ENCODE data around the gene COCH. TPM values are rescaled to one million over a fixed set of nuclear protein-coding genes. Genes with fewer than 3 reads are reported as not detected.
"Not testable (repeated sequence)": the region's sequence is repeated elsewhere in the genome, so short reads cannot be mapped to it uniquely, and the experiment has no call there.

The COCH gene
- total and polyA plus RNA-seq, 8 donors: 0.55 to 2.0 (median 1.4) TPM

GRCh38 chr14:30921788-30922187, 47.4 kb downstream of the COCH start:
- H3K27ac ChIP-seq: no peak overlapping the region
- TF ChIP-seq, protein P1, sequence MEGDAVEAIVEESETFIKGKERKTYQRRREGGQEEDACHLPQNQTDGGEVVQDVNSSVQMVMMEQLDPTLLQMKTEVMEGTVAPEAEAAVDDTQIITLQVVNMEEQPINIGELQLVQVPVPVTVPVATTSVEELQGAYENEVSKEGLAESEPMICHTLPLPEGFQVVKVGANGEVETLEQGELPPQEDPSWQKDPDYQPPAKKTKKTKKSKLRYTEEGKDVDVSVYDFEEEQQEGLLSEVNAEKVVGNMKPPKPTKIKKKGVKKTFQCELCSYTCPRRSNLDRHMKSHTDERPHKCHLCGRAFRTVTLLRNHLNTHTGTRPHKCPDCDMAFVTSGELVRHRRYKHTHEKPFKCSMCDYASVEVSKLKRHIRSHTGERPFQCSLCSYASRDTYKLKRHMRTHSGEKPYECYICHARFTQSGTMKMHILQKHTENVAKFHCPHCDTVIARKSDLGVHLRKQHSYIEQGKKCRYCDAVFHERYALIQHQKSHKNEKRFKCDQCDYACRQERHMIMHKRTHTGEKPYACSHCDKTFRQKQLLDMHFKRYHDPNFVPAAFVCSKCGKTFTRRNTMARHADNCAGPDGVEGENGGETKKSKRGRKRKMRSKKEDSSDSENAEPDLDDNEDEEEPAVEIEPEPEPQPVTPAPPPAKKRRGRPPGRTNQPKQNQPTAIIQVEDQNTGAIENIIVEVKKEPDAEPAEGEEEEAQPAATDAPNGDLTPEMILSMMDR (IDR thresholded peaks at IDR 0.05): no peak
- no peak for DNase-seq
- no peak overlapping the region for H3K4me3 ChIP-seq
- ATAC-seq: no peak
- intact Hi-C loops (cut with DNase I): no loop called here
- H3K36me3 ChIP-seq: peaks cover 0 to 11% of the 10 kb centered on the region in 2 donors
- H3K27me3 ChIP-seq: no peaks in the 10 kb centered on the region
- no peaks in the 10 kb centered on the region for H3K9me3 ChIP-seq
- peaks cover 0 to 10% of the 10 kb centered on the region in 2 donors for H3K4me1 ChIP-seq

GRCh38 chr14:30925254-30925653, 50.9 kb downstream of the COCH start:
- Histone ChIP-seq H3K4me3 (no peak overlapping the region), H3K27ac (no peak overlapping the region), H3K9me3 (no peaks in the 10 kb centered on the region), H3K4me1 (peaks cover 0 to 10% of the 10 kb centered on the region in 2 donors), H3K27me3 (no peaks in the 10 kb centered on the region), H3K36me3 (peaks cover 0 to 7% of the 10 kb centered on the region in 2 donors)
- TF ChIP-seq, protein P1 (IDR thresholded peaks at IDR 0.05): no peak
- ATAC-seq: no peak
- intact Hi-C loops (cut with DNase I): no loop called here
- no peak for DNase-seq

DNA sequence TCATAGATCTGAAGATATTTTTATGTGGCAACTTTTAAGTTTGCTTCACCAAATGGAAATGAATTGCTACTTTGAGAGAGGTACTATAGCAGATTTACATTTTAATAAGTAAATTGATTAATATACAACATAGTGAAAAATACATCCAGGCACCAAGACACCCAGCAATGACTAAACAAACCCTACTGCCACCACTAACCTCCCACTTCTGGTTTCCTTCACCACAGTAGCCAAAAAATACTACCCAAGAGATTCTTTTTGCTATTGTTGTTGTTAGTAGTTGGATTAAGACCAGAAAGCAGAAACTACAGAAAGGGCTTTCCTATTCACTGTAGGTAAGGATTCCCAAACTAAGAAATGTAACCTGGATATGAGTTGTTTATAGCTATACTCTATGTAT, 54.1 kb downstream of the COCH start:
- no peak for DNase-seq
- H3K27me3 ChIP-seq: no peaks in the 10 kb centered on the region
- TF ChIP-seq, protein P1 (IDR thresholded peaks at IDR 0.05): no peak

DNA sequence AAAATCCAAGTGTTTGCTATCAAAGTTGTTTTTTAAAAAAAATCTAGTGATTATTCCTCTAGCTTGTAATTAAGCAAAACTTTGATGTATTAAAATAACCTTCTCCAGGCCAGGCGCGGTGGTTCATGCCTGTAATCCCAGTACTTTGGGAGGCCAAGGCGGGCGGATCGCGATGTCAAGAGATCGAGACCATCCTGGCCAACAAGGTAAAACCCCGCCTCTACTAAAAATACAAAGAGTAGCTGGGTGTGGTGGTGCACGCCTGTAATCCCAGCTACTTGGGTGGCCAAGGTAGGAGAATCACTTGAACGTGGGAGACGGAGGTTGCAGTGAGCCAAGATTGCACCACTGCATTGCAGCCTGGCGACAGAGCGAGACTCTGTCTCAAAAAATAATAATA, 59.6 kb downstream of the COCH start:
- ATAC-seq; H3K27me3 ChIP-seq; H3K9me3 ChIP-seq; H3K27ac ChIP-seq; intact Hi-C loops (cut with DNase I); H3K4me3 ChIP-seq; H3K4me1 ChIP-seq; DNase-seq: not testable (repeated sequence)
- peaks cover 0 to 38% of the 10 kb centered on the region in 2 donors for H3K36me3 ChIP-seq

More for the DNA sequence above, 54.1 kb downstream of the COCH start:
- no peak for ATAC-seq
- no peaks in the 10 kb centered on the region for H3K4me1 ChIP-seq
- intact Hi-C loops (cut with DNase I): no loop called here
- no peaks in the 10 kb centered on the region for H3K9me3 ChIP-seq
- H3K27ac ChIP-seq: no peak overlapping the region
- peaks cover 0 to 16% of the 10 kb centered on the region in 2 donors for H3K36me3 ChIP-seq
- no peak overlapping the region for H3K4me3 ChIP-seq

DNA sequence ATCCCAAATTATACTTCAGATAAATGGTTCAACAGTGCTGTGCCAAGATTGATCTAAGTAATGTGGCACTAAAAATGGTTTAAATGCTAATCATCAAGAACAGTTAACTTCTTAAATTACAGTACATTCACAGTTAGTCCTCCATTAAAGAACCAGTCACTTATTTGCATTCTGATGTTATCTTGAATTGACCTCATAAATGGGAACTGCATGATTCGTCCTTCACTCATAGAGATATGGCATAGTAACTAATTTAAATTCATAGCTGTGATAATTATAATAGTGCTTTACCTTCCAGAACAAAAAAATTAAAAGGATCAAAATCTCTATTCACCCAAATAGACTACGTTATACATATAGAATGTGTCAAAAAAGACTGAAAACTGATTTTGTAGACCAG, 61.1 kb downstream of the COCH start:
- peaks cover 0 to 38% of the 10 kb centered on the region in 2 donors for H3K36me3 ChIP-seq
- no peak for DNase-seq
- H3K4me3 ChIP-seq: no peak overlapping the region
- TF ChIP-seq, protein P1 (IDR thresholded peaks at IDR 0.05): no peak
- no peak for ATAC-seq
- no peaks in the 10 kb centered on the region for H3K9me3 ChIP-seq
- H3K27me3 ChIP-seq: no peaks in the 10 kb centered on the region
- H3K27ac ChIP-seq: no peak overlapping the region
- intact Hi-C loops (cut with DNase I): no loop called here
- H3K4me1 ChIP-seq: no peaks in the 10 kb centered on the region

GRCh38 chr14:30938617-30939016, 64.3 kb downstream of the COCH start:
- H3K9me3 ChIP-seq: no peaks in the 10 kb centered on the region
- TF ChIP-seq, protein P1 (IDR thresholded peaks at IDR 0.05): no peak
- no peaks in the 10 kb centered on the region for H3K4me1 ChIP-seq
- no peak for DNase-seq
- no peak overlapping the region for H3K27ac ChIP-seq
- peaks cover 0 to 28% of the 10 kb centered on the region in 2 donors for H3K36me3 ChIP-seq
- no peak for ATAC-seq
- no peak overlapping the region for H3K4me3 ChIP-seq
- intact Hi-C loops (cut with DNase I): no loop called here
- H3K27me3 ChIP-seq: no peaks in the 10 kb centered on the region
